ENCODE measurements around the gene GAREM1.
"Not testable (repeated sequence)": the region's sequence is repeated elsewhere in the genome, so short reads cannot be mapped to it uniquely, and the experiment has no call there.

DNA sequence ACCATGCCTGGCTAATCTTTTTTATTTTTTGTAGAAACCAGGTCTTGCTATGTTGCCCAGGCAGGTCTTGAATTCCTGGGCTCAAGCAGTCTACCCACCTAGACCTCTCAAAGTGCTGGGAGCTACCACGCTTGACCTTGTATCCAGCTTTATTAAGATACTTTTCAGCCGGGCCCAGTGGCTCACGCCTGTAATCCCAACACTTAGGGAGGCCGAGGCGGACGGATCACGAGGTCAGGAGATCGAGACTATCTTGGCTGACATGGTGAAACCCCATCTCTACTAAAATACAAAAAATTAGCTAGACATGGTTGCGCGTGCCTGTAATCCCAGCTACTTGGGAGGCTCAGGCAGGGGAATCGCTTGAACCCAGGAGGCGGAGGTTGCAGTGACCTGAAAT, 4.4 kb upstream of the GAREM1 start:
- TF ChIP-seq, protein P1, sequence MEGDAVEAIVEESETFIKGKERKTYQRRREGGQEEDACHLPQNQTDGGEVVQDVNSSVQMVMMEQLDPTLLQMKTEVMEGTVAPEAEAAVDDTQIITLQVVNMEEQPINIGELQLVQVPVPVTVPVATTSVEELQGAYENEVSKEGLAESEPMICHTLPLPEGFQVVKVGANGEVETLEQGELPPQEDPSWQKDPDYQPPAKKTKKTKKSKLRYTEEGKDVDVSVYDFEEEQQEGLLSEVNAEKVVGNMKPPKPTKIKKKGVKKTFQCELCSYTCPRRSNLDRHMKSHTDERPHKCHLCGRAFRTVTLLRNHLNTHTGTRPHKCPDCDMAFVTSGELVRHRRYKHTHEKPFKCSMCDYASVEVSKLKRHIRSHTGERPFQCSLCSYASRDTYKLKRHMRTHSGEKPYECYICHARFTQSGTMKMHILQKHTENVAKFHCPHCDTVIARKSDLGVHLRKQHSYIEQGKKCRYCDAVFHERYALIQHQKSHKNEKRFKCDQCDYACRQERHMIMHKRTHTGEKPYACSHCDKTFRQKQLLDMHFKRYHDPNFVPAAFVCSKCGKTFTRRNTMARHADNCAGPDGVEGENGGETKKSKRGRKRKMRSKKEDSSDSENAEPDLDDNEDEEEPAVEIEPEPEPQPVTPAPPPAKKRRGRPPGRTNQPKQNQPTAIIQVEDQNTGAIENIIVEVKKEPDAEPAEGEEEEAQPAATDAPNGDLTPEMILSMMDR (IDR thresholded peaks at IDR 0.05), result not testable (repeated sequence)
- not testable (repeated sequence) for TF ChIP-seq POLR2A (IDR thresholded peaks at IDR 0.05)

Measured in upper lobe of left lung (tissue), 4 donors.